C4-2B (cell line): ENCODE results near the gene CYP4F22.

Experiments
- CTCF ChIP-seq: fragments of 450-650 bp; conservative IDR thresholded peaks from 2 replicates; pipeline ENCODE4 v1.5.1; 2017; ENCODE audit warnings: mild to moderate bottlenecking
- ZFX ChIP-seq: fragments of 450-650 bp; IDR thresholded peaks from 2 replicates; pipeline ENCODE4 v1.6.1; 2017

- TF ChIP-seq CTCF (no peak), ZFX (no peak)
Measured at GRCh38 chr19:15576526-15577156, 68.3 kb downstream of the CYP4F22 start.
